NCI-H128 (cell line): ENCODE results near the gene DLL1.
"Not testable (repeated sequence)": the region's sequence is repeated elsewhere in the genome, so short reads cannot be mapped to it uniquely, and the experiment has no call there.

ENCODE experiments used
- DNase-seq: peaks from one replicate; lab custom pipeline; 2025; ENCODE audit not compliant: unreplicated experiment; lab: John Stamatoyannopoulos, UW

Gene DLL1

GRCh38 chr6:170269151-170269845 lies 21.6 kb downstream of the DLL1 start:
- peak; percentile 17 for DNase-seq

DNA sequence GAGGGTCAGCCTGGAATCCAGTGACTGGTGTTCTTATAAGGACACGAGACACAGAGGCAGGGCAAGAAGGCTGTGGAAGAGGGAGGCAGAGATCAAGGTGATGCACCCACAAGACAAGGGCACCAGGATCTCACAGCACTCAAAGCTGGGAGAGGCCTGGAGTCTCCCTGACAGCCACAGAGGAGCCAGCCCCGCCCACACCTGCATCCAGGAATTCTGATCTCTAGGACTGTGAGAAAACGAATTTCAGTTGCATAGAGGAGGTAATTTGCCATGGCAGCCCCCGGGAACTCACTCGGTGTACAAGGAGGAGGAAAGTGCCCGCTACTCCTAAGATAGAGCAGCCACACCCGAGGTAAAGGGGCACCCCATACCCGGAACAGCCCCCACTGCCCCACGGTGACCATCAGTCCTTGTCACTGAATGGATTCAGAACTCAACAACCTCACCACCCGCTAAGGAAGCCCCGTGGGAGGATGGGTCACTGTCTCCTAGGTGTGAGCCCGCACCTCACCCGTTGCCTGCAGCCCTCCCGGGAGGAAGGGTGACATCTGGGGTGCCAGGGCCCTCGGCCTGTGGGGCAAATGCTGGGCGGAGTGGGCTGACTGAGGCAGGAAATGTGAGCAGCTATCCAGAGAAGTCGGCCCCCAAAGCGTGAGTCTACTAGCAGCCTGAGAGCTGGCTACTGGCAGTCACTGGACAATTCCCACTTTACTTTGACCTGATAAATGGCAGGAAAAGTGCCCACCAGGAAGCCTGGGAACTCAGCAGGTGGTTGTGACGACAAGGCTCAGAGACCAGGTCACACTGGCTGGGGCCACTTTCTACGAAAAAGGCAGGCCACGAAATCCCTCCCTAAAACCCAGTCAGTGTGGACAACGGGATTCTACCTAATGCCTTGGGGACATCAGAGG lies 22.4 kb downstream of the DLL1 start:
- DNase-seq, result no peak

GRCh38 chr6:170267688-170268087 lies 23.2 kb downstream of the DLL1 start:
- DNase-seq, result no peak

DNA sequence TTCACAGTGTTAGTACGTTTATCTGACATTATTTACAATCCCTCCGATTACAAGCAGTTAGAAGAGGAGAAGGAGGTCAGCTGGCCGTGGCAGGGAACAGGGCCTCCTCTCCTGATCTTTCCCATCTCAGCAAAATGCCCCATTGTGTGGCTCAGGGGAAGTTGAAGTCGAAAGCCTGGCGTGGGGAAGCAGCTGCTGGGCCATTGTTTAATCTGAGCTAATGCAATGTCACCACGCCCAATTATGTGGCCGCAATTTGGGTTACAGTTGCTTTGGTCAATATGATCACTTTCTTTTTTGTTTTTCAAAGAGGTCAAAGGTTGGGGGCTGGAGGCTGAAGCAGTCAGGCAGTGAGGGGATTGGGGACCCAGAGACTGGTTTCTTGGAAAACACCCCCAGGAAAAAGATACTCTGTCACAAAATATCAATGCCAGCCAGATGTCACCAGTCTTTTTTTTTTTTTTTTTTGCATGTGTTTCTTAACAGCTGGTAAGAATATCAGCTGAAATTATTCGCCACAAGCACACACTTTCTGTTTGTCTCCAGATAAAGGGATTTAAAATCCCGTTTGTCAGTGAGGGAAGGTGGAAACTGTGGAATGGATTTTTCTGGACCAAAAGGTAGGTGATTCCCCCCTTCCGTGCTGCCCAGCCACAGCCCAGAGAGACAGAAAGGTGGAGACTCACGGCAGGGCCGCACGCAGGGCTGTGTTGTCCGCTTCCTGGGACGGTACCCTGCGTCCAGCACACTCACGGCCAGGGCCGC lies 24.6 kb downstream of the DLL1 start:
- no peak for DNase-seq

DNA sequence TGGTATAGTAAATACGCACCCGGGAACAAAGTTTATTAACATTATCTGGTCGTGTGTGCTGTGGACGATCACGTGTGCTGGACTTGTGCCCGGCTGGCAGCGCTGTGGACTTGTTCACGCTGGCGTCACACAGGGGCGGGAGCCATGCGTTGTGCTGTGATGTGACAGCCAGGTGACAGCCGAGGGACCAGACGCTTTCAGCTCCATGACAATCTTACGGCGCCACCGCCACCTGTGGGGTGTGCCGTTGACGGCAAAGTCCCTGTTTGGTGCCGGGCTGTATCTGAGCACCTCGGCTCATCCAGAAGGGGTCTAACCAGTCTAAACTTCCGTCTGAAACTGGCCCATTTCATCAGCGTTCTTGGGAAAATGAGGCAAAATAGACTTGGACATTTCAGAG lies 25.2 kb downstream of the DLL1 start:
- DNase-seq, result no peak

DNA sequence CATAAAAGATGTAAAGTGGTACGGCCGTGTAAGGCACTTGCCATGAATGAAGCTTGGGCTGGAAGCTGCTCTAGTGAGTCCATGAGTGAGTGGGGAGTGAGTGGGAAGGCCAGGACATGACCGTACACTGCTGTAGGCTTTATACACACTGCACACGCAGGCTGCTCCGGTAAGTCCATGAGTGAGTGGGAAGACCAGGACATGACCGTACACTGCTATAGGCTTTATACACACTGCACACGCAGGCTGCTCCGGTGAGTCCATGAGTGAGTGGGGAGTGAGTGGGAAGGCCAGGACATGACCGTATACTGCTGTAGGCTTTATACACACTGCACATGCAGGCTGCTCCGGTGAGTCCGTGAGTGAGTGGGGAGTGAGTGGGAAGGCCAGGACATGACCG lies 26.2 kb downstream of the DLL1 start:
- DNase-seq, result not testable (repeated sequence)

- no peak for DNase-seq
Measured at GRCh38 chr6:170264086-170264485, 26.8 kb downstream of the DLL1 start.

DNA sequence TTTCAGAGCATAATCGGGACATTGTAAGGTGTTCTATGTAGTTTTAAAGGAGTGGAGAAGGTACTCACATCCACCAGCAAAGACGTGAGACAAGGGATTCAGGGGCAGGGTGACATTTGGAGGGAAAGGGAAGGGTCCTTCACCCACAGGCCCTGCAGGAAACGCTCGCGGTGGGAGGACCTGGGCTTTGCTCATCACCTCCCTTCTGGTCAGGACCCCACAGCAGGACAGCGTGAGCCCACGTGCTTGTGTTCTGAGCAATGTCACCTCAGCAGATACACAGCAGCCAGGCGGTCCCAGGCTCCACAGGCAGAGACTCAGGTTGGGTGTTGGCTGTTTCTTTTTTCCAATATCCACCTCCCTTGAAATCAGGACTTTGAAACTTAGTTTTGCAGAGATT lies 27.5 kb downstream of the DLL1 start:
- no peak for DNase-seq

DNA sequence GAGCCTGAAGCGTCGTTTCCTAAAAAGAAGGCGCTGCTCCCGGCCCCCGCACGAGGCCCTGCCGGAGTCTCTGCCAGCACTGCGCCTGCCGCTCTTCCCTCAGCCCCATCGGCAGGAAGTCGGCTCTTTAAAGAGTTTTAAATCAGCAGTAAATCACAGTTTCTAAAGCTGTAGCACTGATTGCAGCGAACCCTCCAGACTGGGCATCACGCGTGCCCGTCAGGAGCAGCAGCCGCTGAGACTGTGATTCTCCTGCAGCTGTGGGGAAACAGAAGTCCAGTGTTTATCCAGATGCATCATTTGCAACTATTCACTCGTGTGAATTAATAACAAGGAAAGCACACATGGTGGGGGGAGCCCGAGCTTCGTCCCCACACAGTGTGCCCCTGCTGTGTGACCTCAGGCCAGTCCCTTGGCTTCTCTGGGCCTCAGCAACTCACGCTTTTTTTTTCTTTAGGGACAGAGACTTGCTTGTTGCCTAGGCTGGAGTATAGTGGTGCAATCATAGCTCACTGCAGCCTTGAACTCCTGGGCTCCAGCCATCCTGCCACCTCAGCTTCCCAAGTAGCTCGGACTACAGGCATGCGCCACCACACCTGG lies 28.3 kb downstream of the DLL1 start:
- DNase-seq, result no peak

DNA sequence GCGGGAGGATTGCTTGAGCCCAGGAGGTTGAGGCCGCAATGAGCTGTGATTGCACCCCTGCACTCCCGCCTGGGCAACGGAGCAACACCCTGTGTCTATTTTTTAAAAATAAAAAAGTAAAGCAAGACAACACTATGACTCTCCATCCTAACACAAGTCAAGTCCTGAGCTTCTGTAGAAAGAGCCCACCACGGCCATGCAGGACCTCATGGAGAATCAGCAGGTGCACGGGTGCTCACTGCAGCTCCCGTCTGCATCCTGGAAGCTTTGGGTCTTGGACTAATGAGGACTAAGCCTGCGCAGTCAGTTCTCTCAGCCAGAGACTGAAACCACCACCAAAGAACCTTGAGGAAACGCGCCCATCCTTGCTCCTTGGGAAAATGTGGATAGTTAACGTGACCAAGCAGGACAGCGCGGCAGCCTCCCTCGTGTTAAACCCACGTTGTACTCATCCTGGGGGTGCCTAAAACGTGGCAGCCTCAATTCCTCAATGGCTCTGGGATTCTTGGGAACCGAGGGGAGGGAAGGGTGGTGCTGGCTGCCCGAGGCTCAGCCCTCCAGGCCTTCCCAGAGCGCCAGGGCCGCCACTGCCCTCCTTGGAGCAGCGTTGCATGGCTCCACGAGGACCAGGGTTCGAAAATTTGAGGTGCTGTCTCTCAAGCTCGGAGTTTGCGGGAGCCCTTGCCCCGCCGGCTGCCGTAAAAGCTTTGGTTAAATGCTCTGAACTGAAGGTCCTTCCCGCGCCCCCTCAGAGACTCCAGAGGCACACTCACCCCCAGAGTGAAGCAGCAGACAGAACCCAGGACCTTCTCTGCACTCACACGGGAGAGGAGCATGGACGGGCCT lies 29.0 kb downstream of the DLL1 start:
- DNase-seq, result no peak

DNA sequence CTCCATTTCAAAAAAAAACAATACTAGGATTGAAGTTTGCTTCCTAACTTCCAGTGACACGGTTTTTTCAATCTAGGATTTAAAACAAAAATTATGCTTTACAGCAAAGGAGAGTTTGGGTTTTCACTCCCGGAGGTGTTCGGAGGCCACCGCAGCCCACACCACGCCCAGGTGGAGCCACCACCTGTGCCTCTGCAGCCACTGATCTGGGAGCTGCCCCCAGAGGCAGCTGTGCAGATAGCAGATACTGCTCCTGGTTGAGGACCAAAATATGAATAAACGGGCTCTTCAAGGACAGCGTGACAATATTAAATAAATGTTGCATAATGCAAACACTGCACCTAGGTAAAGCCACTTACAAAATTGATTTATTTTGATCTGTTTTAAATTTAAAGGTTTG lies 30.2 kb downstream of the DLL1 start:
- no peak for DNase-seq

- DNase-seq, result no peak
Measured at GRCh38 chr6:170259278-170259677, 31.6 kb downstream of the DLL1 start.

- no peak for DNase-seq
Measured at GRCh38 chr6:170258407-170258806, 32.5 kb downstream of the DLL1 start.

DNA sequence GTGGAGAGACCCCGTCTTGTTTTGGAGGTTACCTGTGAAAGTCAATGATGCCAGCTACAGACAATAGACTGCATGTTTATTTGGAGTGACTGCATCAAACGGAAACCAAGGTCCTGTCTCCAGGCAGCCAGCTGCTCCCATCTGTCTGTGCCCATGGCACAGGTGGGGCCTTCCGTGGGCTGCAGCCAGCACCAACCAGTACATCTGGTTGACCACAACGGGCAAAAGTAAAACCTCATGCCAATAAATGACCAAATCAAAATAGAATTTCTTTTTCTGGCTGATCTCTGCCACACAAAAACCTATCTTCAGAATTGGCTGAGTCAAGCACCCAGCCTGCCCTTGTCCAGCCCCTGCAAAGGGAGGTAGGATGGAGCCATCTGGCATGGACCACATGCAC lies 33.5 kb downstream of the DLL1 start:
- DNase-seq, result no peak

- no peak for DNase-seq
Measured at GRCh38 chr6:170256641-170257040, 34.2 kb downstream of the DLL1 start.

DNA sequence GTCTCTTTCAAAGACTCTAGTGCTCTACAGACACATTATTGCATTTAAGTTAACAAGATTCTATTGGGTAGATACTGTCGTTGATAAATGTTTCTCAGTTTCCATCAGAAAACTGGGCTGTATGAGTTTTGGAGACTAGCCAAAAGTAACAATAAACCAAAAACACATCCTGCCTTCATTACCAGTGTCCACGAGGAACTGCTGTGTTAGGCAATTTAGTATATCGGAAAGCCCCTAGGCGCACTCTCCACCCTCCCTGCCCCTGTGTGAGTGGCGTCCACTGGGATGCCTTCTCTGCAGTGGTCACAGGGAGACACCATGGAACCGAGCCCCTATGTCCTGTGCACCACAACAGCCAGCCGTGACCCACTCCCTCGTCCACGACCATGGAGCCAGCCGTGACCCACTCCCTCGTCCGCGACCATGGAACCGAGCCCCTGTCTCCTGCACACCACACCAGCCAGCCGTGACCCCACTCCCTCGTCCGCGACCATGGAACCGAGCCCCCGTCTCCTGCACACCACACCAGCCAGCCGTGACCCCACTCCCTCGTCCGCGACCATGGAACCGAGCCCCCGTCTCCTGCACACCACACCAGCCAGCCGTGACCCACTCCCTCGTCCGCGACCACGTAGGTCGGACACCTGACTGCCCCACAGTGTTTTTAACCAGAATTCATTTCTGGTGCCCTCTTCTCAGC lies 35.3 kb downstream of the DLL1 start:
- no peak for DNase-seq

- no peak for DNase-seq
Measured at GRCh38 chr6:170254315-170255213, 36.3 kb downstream of the DLL1 start.

- no peak for DNase-seq
Measured at GRCh38 chr6:170253910-170254269, 37.0 kb downstream of the DLL1 start.
